COLO829 (cell line): Measurements from ENCODE around the gene CLCN6.

Experiments used
- DNase-seq: peaks from one replicate; pipeline ENCODE4 v3.0.0; 2012; ENCODE audit warnings: low spot score

Gene CLCN6

GRCh38 chr1:11880181-11880575 lies 74.2 kb downstream of the CLCN6 start:
- no peak for DNase-seq

- DNase-seq = peak; percentile 68
Observed at GRCh38 chr1:11880911-11881748, 75.1 kb downstream of the CLCN6 start.

GRCh38 chr1:11881749-11882441 lies 75.9 kb downstream of the CLCN6 start:
- DNase-seq = no peak

- no peak for DNase-seq
Observed at GRCh38 chr1:11882814-11883538, 77.0 kb downstream of the CLCN6 start.

- DNase-seq = no peak
Observed at GRCh38 chr1:11885916-11886315, 79.9 kb downstream of the CLCN6 start.

GRCh38 chr1:11886986-11887665 lies 81.1 kb downstream of the CLCN6 start:
- DNase-seq = no peak

- no peak for DNase-seq
Observed at GRCh38 chr1:11887666-11888007, 81.6 kb downstream of the CLCN6 start.

- no peak for DNase-seq
Observed at GRCh38 chr1:11888206-11888876, 82.3 kb downstream of the CLCN6 start.

GRCh38 chr1:11888877-11889208 lies 82.9 kb downstream of the CLCN6 start:
- no peak for DNase-seq

GRCh38 chr1:11891433-11892186 lies 85.6 kb downstream of the CLCN6 start:
- DNase-seq = no peak
